H1 (cell line): ENCODE data around the gene GNAT2. TPM values are rescaled to one million over a fixed set of nuclear protein-coding genes. Genes with fewer than 3 reads are reported as not detected.

ENCODE experiments used
- EP300 ChIP-seq, 2 experiments: IDR thresholded peaks; 1 replicate in 1 of 2; 2 replicates in 1 of 2; pipeline ENCODE4 v1.6.1; 2011 to 2012; ENCODE audit warnings: low read depth in 2 of 2, low read length in 2 of 2, mild to moderate bottlenecking in 2 of 2, borderline replicate concordance in 1 of 2, inconsistent platforms in 1 of 2, moderate library complexity in 1 of 2
- SRF ChIP-seq: IDR thresholded peaks from 2 replicates; pipeline ENCODE4 v1.6.1; 2011; ENCODE audit warnings: mild to moderate bottlenecking, low read depth, low read length, moderate library complexity
- polyA plus RNA-seq, 7 experiments: library from polyadenylated mRNA; depleted of rRNA in 3 of 7; stranded (reverse) in 5 of 7; unstranded in 2 of 7; fragments of >200 nt in 5 of 7; fragments of 200-250 nt in 2 of 7; gene quantifications; 1 replicate in 5 of 7; 2 replicates in 1 of 7; 4 replicates in 1 of 7; pipeline versions ENCODE4 v1.2.1 to v1.2.3, GENCODE V29; 2011 to 2013; ENCODE audit warnings: missing spikeins in 2 of 7, mixed read lengths in 2 of 7
- total RNA-seq: library from RNA; stranded (reverse); fragmentation: NEBNext Ultra II Directional; extraction: Animal tissue kit (Norgen Biotek cat#: 25700); gene quantifications from 2 replicates; pipeline ENCODE4 v1.2.1, GENCODE V29; 2021
- TF ChIP-seq, protein P1 (sequence below): IDR thresholded peaks from 2 replicates; pipeline ENCODE4 v1.6.1; 2011; ENCODE audit warnings: low read length, improper control_type of control experiment

Gene GNAT2
- total and polyA plus RNA-seq, 2 of the 8 experiments (the other 6 are each of a cell fraction or from before 2014, with no cell fraction given), result 0.05 TPM; not detected in 1

DNA sequence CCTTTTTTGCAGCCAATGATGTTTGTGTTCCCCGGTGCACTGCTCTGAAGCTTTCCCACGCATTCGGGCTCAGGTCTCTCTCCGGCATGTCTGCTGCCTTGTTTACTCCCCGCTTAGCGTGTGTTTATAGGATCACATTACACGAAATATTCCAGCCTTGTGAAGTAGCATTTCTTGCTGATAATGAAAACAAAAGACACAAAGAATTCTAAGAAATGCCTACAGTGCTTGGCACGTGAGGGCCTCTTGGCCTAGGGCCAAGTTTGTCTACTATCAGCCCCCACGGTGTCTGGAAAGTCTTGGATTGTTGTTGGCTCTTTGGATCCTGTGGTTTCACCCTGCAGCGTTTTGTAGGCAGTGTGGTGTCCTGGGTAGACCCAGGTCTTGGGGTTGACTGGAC, 25.3 kb upstream of the GNAT2 start (continued):
- TF ChIP-seq, protein P1, sequence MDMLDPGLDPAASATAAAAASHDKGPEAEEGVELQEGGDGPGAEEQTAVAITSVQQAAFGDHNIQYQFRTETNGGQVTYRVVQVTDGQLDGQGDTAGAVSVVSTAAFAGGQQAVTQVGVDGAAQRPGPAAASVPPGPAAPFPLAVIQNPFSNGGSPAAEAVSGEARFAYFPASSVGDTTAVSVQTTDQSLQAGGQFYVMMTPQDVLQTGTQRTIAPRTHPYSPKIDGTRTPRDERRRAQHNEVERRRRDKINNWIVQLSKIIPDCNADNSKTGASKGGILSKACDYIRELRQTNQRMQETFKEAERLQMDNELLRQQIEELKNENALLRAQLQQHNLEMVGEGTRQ, result no peak
- TF ChIP-seq SRF, result no peak
- TF ChIP-seq EP300 (IDR thresholded peaks at IDR 0.05; ENCODE audit: borderline replicate concordance in 1 of 2, low read depth in 2 of 2, low read length in 2 of 2), result no peak
